HEK293T (cell line): ENCODE results near the gene NHSL2.

Experiments used
- CTCF ChIA-PET: fragments of 350-600 bp; formaldehyde crosslinking; extraction: SDS; loops from one replicate; lab custom pipeline; 2021; ENCODE audit warnings: antibody characterized with exemption, inconsistent platforms; lab: Yijun Ruan, JAX
- POLR2A ChIA-PET: fragments of 350-600 bp; formaldehyde crosslinking; extraction: SDS; loops from one replicate; lab custom pipeline; 2020; ENCODE audit warnings: antibody characterized with exemption, inconsistent platforms; lab: Yijun Ruan, JAX
- DNase-seq: peaks from one replicate; pipeline ENCODE4 v3.0.0; 2012; ENCODE audit warnings: mixed read lengths; ENCODE audit errors: extremely low spot score
- ARNT ChIP-seq: fragments of 450-650 bp; IDR thresholded peaks from 2 replicates; pipeline ENCODE4 v1.6.1; 2017; ENCODE audit warnings: mild to moderate bottlenecking
- BHLHE40 ChIP-seq: fragments of 450-650 bp; IDR thresholded peaks from 2 replicates; pipeline ENCODE4 v1.6.1; 2016; ENCODE audit warnings: mild to moderate bottlenecking, moderate library complexity, borderline replicate concordance
- CTBP1 ChIP-seq: fragments of 450-650 bp; IDR thresholded peaks from 2 replicates; pipeline ENCODE4 v1.6.1; 2016; ENCODE audit warnings: borderline replicate concordance
- ELF4 ChIP-seq: fragments of 450-650 bp; IDR thresholded peaks from 2 replicates; pipeline ENCODE4 v1.6.1; 2017; ENCODE audit warnings: antibody characterized with exemption
- FOXA1 ChIP-seq: fragments of 450-650 bp; IDR thresholded peaks from 2 replicates; pipeline ENCODE4 v1.6.1; 2016; ENCODE audit warnings: mild to moderate bottlenecking
- FOXK2 ChIP-seq: fragments of 450-650 bp; IDR thresholded peaks from 2 replicates; pipeline ENCODE4 v1.6.1; 2016; ENCODE audit warnings: mild to moderate bottlenecking
- FOXM1 ChIP-seq: fragments of 450-650 bp; IDR thresholded peaks from 2 replicates; pipeline ENCODE4 v1.6.1; 2017; ENCODE audit warnings: mild to moderate bottlenecking, borderline replicate concordance
- HDGF ChIP-seq: fragments of 450-650 bp; IDR thresholded peaks from 2 replicates; pipeline ENCODE4 v1.6.1; 2017; ENCODE audit warnings: antibody characterized with exemption, borderline replicate concordance
- L3MBTL2 ChIP-seq: fragments of 450-650 bp; conservative IDR thresholded peaks from 2 replicates; pipeline ENCODE4 v1.6.1; 2016; ENCODE audit warnings: mild to moderate bottlenecking
- LEF1 ChIP-seq: fragments of 450-650 bp; IDR thresholded peaks from 2 replicates; pipeline ENCODE4 v1.6.1; 2017; ENCODE audit warnings: mild to moderate bottlenecking, borderline replicate concordance
- NFRKB ChIP-seq: fragments of 450-650 bp; IDR thresholded peaks from 2 replicates; pipeline ENCODE4 v1.6.1; 2016; ENCODE audit warnings: mild to moderate bottlenecking, moderate library complexity
- SP1 ChIP-seq: fragments of 450-650 bp; IDR thresholded peaks from 2 replicates; pipeline ENCODE4 v1.6.1; 2017
- SUZ12 ChIP-seq: fragments of 450-650 bp; IDR thresholded peaks from 2 replicates; pipeline ENCODE4 v1.6.1; 2016; ENCODE audit warnings: mild to moderate bottlenecking
- TARDBP ChIP-seq: fragments of 450-650 bp; IDR thresholded peaks from 2 replicates; pipeline ENCODE4 v1.6.1; 2016
- ZNF384 ChIP-seq: fragments of 450-650 bp; IDR thresholded peaks from 2 replicates; pipeline ENCODE4 v1.6.1; 2016
- TF ChIP-seq, protein P1 (sequence below): fragments of 450-650 bp; IDR thresholded peaks from 2 replicates; pipeline ENCODE4 v1.6.1; 2016

NHSL2 gene

GRCh38 chrX:72073633-72074032 lies 163.0 kb downstream of the NHSL2 start:
- ChIA-PET POLR2A (no interaction called here), CTCF (no interaction called here)
- TF ChIP-seq, protein P1, sequence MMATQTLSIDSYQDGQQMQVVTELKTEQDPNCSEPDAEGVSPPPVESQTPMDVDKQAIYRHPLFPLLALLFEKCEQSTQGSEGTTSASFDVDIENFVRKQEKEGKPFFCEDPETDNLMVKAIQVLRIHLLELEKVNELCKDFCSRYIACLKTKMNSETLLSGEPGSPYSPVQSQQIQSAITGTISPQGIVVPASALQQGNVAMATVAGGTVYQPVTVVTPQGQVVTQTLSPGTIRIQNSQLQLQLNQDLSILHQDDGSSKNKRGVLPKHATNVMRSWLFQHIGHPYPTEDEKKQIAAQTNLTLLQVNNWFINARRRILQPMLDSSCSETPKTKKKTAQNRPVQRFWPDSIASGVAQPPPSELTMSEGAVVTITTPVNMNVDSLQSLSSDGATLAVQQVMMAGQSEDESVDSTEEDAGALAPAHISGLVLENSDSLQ, result no peak
- TF ChIP-seq FOXK2, result no peak
- no peak for DNase-seq

DNA sequence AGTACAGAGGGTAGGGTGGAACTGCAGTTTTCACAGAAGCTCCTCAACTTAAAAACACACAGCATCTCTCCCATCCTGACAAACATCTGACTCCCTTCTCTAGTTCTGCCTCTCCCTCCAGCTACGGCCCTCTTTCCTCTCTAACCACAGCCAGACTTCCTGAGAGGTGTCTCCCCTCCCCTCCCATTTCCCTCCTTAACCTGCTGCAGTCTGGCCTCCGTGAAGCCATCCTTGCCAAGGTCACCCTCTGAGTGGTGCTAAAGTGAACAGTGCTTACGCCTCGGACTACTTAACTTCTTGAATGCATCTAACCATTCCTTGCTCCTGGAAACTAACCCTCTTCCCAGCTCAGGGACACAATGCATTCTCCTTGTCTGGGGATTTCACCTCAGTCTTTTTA lies 167.8 kb downstream of the NHSL2 start:
- CTCF ChIA-PET, result interaction anchor here (0.6 kb wide), 1 partner anchor 12 kb away, joined by 5 read pairs; no protein-coding TSS in a partner anchor
- POLR2A ChIA-PET, result interaction anchor here (1.0 to 1.3 kb wide), 2 partner anchors 8 to 10 kb away, joined by 3 to 6 read pairs; no protein-coding TSS in a partner anchor
- TF ChIP-seq ARNT (no peak), FOXM1 (no peak), ZNF384 (no peak), NFRKB (no peak), BHLHE40 (no peak), L3MBTL2 (no peak), SUZ12 (no peak), HDGF (no peak)
- DNase-seq, result no peak

DNA sequence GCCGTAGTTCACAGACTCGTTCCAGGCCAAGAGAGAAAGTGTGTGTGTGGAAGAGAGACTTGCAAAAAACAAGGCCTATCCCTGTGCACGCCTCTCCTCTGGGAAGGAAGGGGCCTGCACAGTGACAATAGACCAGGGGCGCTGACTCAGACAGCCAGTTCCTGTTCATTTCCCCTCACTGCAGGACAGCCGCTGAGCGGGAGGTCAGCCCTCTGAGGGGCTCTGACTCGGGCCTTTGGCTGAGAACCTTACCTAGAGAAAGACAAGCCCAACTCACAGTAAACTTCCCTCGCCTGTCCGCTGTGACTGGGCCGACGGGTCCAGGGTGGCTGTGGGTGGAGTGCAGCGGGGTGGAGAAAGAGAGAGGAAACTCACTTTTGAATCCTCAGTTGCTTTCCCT lies 169.0 kb downstream of the NHSL2 start:
- POLR2A ChIA-PET, result interaction anchor here (1.0 to 1.3 kb wide), 3 partner anchors 9 to 49 kb away, joined by 3 to 6 read pairs (median 3); no protein-coding TSS in a partner anchor
- DNase-seq, result no peak
- TF ChIP-seq FOXK2 (no peak), ELF4 (no peak), L3MBTL2 (no peak), FOXM1 (no peak), ZNF384 (no peak), SUZ12 (no peak), BHLHE40 (no peak), CTBP1 (no peak), ARNT (no peak), SP1 (no peak), LEF1 (no peak), HDGF (no peak), FOXA1 (no peak), TARDBP (no peak), NFRKB (no peak)
- TF ChIP-seq, protein P1, result no peak
- CTCF ChIA-PET, result interaction anchor here (0.6 kb wide), 1 partner anchor 47 kb away, joined by 3 read pairs; no protein-coding TSS in a partner anchor

DNA sequence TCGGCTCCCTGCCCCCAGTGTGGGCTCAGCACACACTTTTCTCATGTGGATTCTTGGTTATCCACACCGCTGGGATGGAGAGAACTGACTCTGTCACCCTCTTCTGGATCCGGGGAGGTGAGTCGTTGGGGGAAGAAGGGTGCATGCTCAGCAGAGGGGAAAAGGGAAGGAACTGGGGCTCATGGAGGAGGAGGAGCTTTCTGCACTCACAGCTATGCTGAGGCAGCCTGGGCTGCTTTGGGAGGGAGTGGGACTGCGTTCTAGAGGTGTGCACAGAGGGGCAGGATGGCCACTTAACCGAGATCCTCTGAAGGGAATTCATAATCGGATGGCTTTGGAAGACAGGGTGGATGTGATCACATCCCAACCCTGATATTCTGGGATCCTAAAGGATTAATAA lies 169.5 kb downstream of the NHSL2 start:
- ChIA-PET POLR2A (no interaction called here), CTCF (no interaction called here)
- TF ChIP-seq FOXK2 (no peak), ELF4 (no peak), SUZ12 (no peak)
- no peak for DNase-seq

GRCh38 chrX:72080800-72081199 lies 170.2 kb downstream of the NHSL2 start:
- CTCF ChIA-PET, result no interaction called here
- POLR2A ChIA-PET, result interaction anchor here (1.0 kb wide), 1 partner anchor 100 kb away, joined by 3 read pairs; no protein-coding TSS in a partner anchor
- no peak for DNase-seq
- no peak for TF ChIP-seq FOXM1
- TF ChIP-seq LEF1, result no peak
- TF ChIP-seq, protein P1, result no peak
- no peak for TF ChIP-seq L3MBTL2
- no peak for TF ChIP-seq SP1
- TF ChIP-seq HDGF, result no peak
- no peak for TF ChIP-seq TARDBP
- no peak for TF ChIP-seq BHLHE40
- TF ChIP-seq SUZ12, result no peak

DNA sequence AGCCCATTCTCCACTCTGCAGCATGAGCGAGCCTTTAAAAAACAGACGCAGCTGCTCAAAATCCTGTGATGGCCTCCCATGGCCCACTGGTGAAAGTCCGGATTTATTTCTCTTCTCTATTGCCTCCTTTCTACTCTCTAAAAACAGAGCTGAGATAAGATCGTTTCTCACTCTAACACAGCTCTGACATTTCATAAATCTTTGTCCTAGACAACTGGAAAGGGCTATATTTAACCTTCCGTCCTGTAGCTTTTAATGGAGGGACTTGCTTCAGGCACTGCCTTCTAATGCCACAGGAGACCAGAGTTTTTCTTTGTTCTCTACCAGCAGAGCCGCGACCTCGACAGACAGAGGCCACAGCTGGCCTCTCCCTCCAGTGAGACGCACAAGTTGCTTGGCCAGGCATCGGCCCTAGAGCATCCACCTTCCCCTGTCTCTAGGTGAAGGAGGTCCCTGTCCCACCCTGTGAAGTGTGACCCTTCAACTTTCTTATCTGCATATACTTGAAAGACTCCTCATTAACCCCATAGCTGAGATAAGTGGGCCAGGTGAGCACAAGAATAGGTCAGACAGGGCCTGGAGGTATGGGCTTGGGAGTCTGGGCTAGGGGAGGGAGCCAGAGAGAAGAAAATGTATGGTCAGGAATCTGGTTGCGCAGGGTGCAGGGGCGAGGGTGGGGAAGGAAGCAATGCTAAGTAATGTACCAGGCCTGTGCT lies 171.1 kb downstream of the NHSL2 start:
- TF ChIP-seq ZNF384 (no peak), BHLHE40 (no peak), TARDBP (no peak), LEF1 (no peak), SUZ12 (no peak), NFRKB (no peak)
- CTCF ChIA-PET, result no interaction called here

GRCh38 chrX:72083291-72083690 lies 172.6 kb downstream of the NHSL2 start:
- no peak for DNase-seq
- CTCF ChIA-PET, result interaction anchor here (1.5 kb wide), 1 partner anchor 18 kb away, joined by 3 read pairs; no protein-coding TSS in a partner anchor
- TF ChIP-seq FOXA1 (no peak), ELF4 (no peak), LEF1 (no peak), SUZ12 (no peak), NFRKB (no peak), FOXM1 (no peak), TARDBP (no peak), ZNF384 (no peak), BHLHE40 (no peak), ARNT (no peak), CTBP1 (no peak), L3MBTL2 (no peak), FOXK2 (no peak), SP1 (no peak), HDGF (no peak)
- TF ChIP-seq, protein P1, result no peak
- POLR2A ChIA-PET, result no interaction called here

More for the DNA sequence above, 171.1 kb downstream of the NHSL2 start:
- no peak for DNase-seq
- POLR2A ChIA-PET, result interaction anchor here (1.0 kb wide), 1 partner anchor 99 kb away, joined by 3 read pairs; no protein-coding TSS in a partner anchor
